ENCODE results near the gene GPS1.

DNA sequence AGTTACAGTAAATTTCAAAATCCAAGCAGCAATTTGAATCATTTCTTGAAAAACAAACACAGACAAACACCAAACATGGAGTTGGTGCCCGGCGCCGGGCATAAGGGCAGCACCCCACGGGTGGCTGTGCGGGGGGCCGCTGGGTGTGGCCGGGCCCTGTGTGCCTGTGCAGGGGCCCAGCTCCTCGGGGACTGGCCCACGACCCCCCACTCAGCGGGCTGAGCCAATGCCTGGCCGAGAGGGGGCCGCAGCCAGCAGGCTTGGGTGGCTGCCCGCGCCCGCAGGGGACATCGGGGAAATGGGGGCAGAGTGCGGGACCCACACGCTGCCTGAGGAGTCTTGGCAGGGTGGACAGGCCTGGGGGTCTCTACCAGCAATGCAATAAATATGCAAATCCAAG, 26.7 kb downstream of the GPS1 start:
- TF ChIP-seq, protein P1, sequence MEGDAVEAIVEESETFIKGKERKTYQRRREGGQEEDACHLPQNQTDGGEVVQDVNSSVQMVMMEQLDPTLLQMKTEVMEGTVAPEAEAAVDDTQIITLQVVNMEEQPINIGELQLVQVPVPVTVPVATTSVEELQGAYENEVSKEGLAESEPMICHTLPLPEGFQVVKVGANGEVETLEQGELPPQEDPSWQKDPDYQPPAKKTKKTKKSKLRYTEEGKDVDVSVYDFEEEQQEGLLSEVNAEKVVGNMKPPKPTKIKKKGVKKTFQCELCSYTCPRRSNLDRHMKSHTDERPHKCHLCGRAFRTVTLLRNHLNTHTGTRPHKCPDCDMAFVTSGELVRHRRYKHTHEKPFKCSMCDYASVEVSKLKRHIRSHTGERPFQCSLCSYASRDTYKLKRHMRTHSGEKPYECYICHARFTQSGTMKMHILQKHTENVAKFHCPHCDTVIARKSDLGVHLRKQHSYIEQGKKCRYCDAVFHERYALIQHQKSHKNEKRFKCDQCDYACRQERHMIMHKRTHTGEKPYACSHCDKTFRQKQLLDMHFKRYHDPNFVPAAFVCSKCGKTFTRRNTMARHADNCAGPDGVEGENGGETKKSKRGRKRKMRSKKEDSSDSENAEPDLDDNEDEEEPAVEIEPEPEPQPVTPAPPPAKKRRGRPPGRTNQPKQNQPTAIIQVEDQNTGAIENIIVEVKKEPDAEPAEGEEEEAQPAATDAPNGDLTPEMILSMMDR (IDR thresholded peaks at IDR 0.05) = no peak
- TF ChIP-seq POLR2A (IDR thresholded peaks at IDR 0.05) = no peak
